SK-N-SH treated with all-trans-retinoic acid at 6 μM for 48 hours (cell line): ENCODE measurements around the gene DIAPH1.

Source experiments
- ATAC-seq: fragments of 200-7000 bp; cut with Tn5 transposase; 3 replicates; pipeline ENCODE4 v1.9.1; 2020; ENCODE audit warnings: mild to moderate bottlenecking, moderate library complexity
- ARNTL ChIP-seq: fragments of 450-650 bp; formaldehyde crosslinking; IDR thresholded peaks from 2 replicates; pipeline ENCODE4 v1.5.0; 2020; ENCODE audit warnings: low read depth, mild to moderate bottlenecking, moderate library complexity, borderline replicate concordance
- CREB5 ChIP-seq: fragments of 250-450 bp; sonication (Bioruptor Pico); IDR thresholded peaks from 2 replicates; pipeline ENCODE4 v1.5.1; 2020; ENCODE audit warnings: low read depth, mild to moderate bottlenecking, moderate library complexity
- CSDC2 ChIP-seq: fragments of 250-450 bp; sonication (Bioruptor Pico); IDR thresholded peaks from 2 replicates; pipeline ENCODE4 v1.5.0; 2020; ENCODE audit warnings: mild to moderate bottlenecking, moderate library complexity
- CSRNP3 ChIP-seq: fragments of 250-450 bp; sonication (Bioruptor Pico); IDR thresholded peaks from 2 replicates; pipeline ENCODE4 v1.5.1; 2021; ENCODE audit warnings: mild to moderate bottlenecking, moderate library complexity
- ESRRG ChIP-seq: fragments of 250-450 bp; sonication (Bioruptor Pico); IDR thresholded peaks from 2 replicates; pipeline ENCODE4 v1.6.1; 2021; ENCODE audit warnings: mild to moderate bottlenecking
- GLIS3 ChIP-seq: fragments of 250-450 bp; sonication (Bioruptor Pico); IDR thresholded peaks from 2 replicates; pipeline ENCODE4 v1.5.0; 2020; ENCODE audit warnings: mild to moderate bottlenecking, moderate library complexity
- ISL1 ChIP-seq: fragments of 250-450 bp; sonication (Bioruptor Pico); IDR thresholded peaks from 2 replicates; pipeline ENCODE4 v2.1.2; 2022; ENCODE audit warnings: mild to moderate bottlenecking, moderate library complexity
- OSR1 ChIP-seq: fragments of 250-450 bp; sonication (Bioruptor Pico); IDR thresholded peaks from 2 replicates; pipeline ENCODE4 v1.8.0; 2022; ENCODE audit warnings: moderate library complexity, mild to moderate bottlenecking, inconsistent platforms
- POU6F1 ChIP-seq: fragments of 250-450 bp; sonication (Bioruptor Pico); IDR thresholded peaks from 2 replicates; pipeline ENCODE4 v1.8.0; 2021; ENCODE audit warnings: low read depth, mild to moderate bottlenecking, moderate library complexity, borderline replicate concordance
- PPARA ChIP-seq: fragments of 250-450 bp; sonication (Bioruptor Pico); IDR thresholded peaks from 2 replicates; pipeline ENCODE4 v1.5.0; 2020; ENCODE audit warnings: mild to moderate bottlenecking, borderline replicate concordance
- RARB ChIP-seq: fragments of 250-450 bp; sonication (Bioruptor Pico); IDR thresholded peaks from 2 replicates; pipeline ENCODE4 v1.8.0; 2021; ENCODE audit warnings: mild to moderate bottlenecking, moderate library complexity
- TOX ChIP-seq: fragments of 250-450 bp; sonication (Bioruptor Pico); IDR thresholded peaks from 2 replicates; pipeline ENCODE4 v1.8.0; 2021; ENCODE audit warnings: mild to moderate bottlenecking, moderate library complexity, borderline replicate concordance
- TSHZ2 ChIP-seq: fragments of 250-450 bp; sonication (Bioruptor Pico); IDR thresholded peaks from 2 replicates; pipeline ENCODE4 v1.5.0; 2020; ENCODE audit warnings: mild to moderate bottlenecking, moderate library complexity
- ZFP3 ChIP-seq: fragments of 250-450 bp; sonication (Bioruptor Pico); IDR thresholded peaks from 2 replicates; pipeline ENCODE4 v1.5.0; 2020; ENCODE audit warnings: mild to moderate bottlenecking, moderate library complexity
- ZNF565 ChIP-seq: fragments of 450-650 bp; formaldehyde crosslinking; conservative IDR thresholded peaks from 2 replicates; pipeline ENCODE4 v1.5.0; 2020; ENCODE audit warnings: low read depth, mild to moderate bottlenecking, moderate library complexity
- ZNF70 ChIP-seq: fragments of 450-650 bp; formaldehyde crosslinking; IDR thresholded peaks from 2 replicates; pipeline ENCODE4 v1.5.0; 2020; ENCODE audit warnings: mild to moderate bottlenecking, moderate library complexity
- ZNF8 ChIP-seq: fragments of 450-650 bp; formaldehyde crosslinking; IDR thresholded peaks from 2 replicates; pipeline ENCODE4 v1.5.0; 2020; ENCODE audit warnings: mild to moderate bottlenecking, moderate library complexity

DIAPH1 gene

GRCh38 chr5:141511771-141512325 is 107.0 kb downstream of the DIAPH1 start:
- no peak for TF ChIP-seq CREB5 (CRISPR knock-in tag)
- TF ChIP-seq TSHZ2 = no peak
- no peak for TF ChIP-seq POU6F1
- no peak for TF ChIP-seq TOX (CRISPR knock-in tag)
- TF ChIP-seq ZFP3 (CRISPR knock-in tag) = no peak
- no peak for TF ChIP-seq ZNF565 (CRISPR knock-in tag)
- no peak for TF ChIP-seq OSR1 (CRISPR knock-in tag)
- no peak for TF ChIP-seq ARNTL
- ATAC-seq = no peak

GRCh38 chr5:141510850-141511601 is 107.8 kb downstream of the DIAPH1 start:
- TF ChIP-seq CSRNP3 (no peak), ISL1 (CRISPR knock-in tag) (no peak), CSDC2 (no peak), GLIS3 (CRISPR knock-in tag) (no peak)
- TF ChIP-seq, all 23 proteins: peak for 0
- ATAC-seq = no peak

- TF ChIP-seq ZNF8 (CRISPR knock-in tag) = no peak
- TF ChIP-seq ESRRG (CRISPR knock-in tag) = no peak
- TF ChIP-seq CSDC2 = no peak
- TF ChIP-seq OSR1 (CRISPR knock-in tag) = no peak
- no peak for TF ChIP-seq TSHZ2
- TF ChIP-seq ZNF565 (CRISPR knock-in tag) = no peak
- no peak for TF ChIP-seq ZNF70 (CRISPR knock-in tag)
- TF ChIP-seq RARB (CRISPR knock-in tag) = no peak
- TF ChIP-seq CREB5 (CRISPR knock-in tag) = no peak
- no peak for TF ChIP-seq CSRNP3
- no peak for TF ChIP-seq PPARA (CRISPR knock-in tag)
- ATAC-seq = no peak
These were observed 108.6 kb downstream of the DIAPH1 start for GRCh38 chr5:141510160-141510559.
